ENCODE data around the gene SCNM1. TPM values are rescaled to one million over a fixed set of nuclear protein-coding genes. Genes with fewer than 3 reads are reported as not detected.
A peak's percentile ranks its signal among the peaks of the same experiment; 100 is the strongest.
"Not testable (repeated sequence)": the region's sequence is repeated elsewhere in the genome, so short reads cannot be mapped to it uniquely, and the experiment has no call there.

SCNM1 gene
- total RNA-seq, 2 donors from 2014 or later, result 55.3 to 69.4 TPM

DNA sequence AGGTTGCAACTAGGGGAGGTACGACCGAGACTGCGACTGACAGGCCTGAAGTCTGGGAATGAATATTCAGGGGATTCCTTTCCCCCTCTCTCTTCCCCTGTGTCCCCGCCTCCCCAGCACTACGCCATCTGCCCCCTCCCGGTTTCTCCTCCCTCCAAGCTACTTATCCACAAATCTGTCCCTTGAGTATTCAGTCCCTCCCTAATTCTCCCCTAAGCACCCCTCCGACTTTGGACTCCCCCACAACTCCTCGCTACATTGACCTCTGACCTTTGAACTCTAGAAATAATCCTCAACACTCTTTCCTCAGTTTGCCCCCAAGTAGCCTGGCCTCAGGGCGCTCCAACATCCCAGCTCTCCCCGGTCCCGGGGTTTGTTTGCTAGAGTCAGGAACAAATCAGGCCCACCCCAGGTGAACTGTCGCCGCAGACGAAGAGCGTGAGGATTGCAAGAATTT, 635 bp upstream of the SCNM1 start:
- ATAC-seq (replicated peaks), result peak; percentile 1
- Mint-ChIP-seq H3K27me3 (no peaks in the 10 kb centered on the region), H3K36me3 (ENCODE audit: low read depth) (peaks cover 88% of the 10 kb centered on the region), H3K4me1 (peaks cover 24% of the 10 kb centered on the region), H3K27ac (peak overlapping the region; percentile 99), H3K4me3 (peak overlapping the region; percentile 99), H3K9me3 (no peaks in the 10 kb centered on the region)

DNA sequence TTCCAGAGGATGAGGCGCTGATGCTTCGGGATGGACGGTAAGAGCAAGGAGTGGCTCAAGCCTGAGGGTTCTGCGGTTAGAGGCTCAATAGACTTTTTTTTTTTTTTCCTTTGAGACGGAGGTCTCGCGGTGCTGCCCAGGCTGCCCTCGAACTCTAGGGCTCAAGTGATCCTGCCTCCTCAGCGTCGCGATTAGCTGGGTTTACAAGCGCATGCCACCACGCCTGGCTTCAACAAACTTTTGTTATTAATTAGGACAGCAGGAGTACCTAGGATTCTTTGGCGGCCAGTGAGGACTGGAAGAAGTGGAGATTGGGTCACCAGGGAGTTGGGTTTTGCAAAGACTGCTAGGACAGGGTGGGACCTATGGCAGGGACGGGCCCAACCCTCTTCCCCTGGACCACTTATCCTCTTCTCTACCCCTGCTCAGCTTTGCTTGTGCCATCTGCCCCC, 587 bp downstream of the SCNM1 start:
- H3K27me3 Mint-ChIP-seq, result no peaks in the 10 kb centered on the region
- peak overlapping the region; percentile 99 for H3K4me3 Mint-ChIP-seq
- peaks cover 24% of the 10 kb centered on the region for H3K4me1 Mint-ChIP-seq
- no peaks in the 10 kb centered on the region for H3K9me3 Mint-ChIP-seq
- peak overlapping the region; percentile 99 for H3K27ac Mint-ChIP-seq
- ATAC-seq (replicated peaks), result peak; percentile 5
- peaks cover 87% of the 10 kb centered on the region for H3K36me3 Mint-ChIP-seq (ENCODE audit: low read depth)

DNA sequence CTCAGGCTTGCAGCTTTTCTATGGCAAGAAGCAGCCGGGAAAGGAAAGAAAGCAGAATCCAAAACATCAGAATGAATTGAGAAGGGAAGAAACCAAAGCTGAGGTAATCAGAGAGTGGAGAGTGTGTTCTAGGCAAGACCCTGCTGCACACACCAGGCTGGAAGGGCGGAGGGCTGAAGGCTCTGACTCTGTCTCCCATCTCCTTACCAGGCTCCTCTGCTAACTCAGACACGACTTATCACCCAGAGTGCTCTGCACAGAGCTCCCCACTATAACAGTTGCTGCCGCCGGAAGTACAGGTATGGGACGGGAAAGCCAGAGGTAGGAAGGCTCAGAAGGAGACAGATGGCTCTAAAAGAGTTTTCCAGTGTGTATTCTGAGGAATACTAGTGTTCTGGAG, 1.2 kb downstream of the SCNM1 start:
- peak overlapping the region; percentile 99 for H3K27ac Mint-ChIP-seq
- peak overlapping the region; percentile 99 for H3K4me3 Mint-ChIP-seq
- H3K4me1 Mint-ChIP-seq, result peaks cover 19% of the 10 kb centered on the region
- H3K27me3 Mint-ChIP-seq, result no peaks in the 10 kb centered on the region
- peaks cover 86% of the 10 kb centered on the region for H3K36me3 Mint-ChIP-seq (ENCODE audit: low read depth)
- no peaks in the 10 kb centered on the region for H3K9me3 Mint-ChIP-seq
- no peak for ATAC-seq (replicated peaks)

DNA sequence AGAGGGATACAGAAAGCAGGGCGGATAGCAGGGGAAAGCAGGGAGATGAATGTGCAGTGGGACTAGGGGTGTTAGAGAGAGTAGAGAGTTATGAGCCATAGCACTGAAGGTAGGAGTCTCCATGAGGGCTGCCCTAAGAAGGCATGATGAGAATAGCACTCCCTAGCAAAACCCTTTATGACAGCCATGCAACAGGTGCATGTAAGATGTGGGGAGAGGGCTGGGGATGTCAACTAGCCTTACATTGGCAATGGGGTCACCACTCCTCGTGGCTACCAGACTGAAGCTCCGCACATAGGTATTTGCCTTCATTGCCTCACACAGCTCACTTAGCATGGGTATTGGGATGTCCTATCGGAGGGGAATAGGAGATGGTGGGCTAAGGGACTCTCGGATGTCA, 5.2 kb downstream of the SCNM1 start:
- Mint-ChIP-seq H3K36me3 (ENCODE audit: low read depth) (peaks cover 91% of the 10 kb centered on the region), H3K27me3 (no peaks in the 10 kb centered on the region), H3K4me3 (no peak overlapping the region), H3K27ac (peak overlapping the region; percentile 4), H3K9me3 (no peaks in the 10 kb centered on the region), H3K4me1 (peaks cover 4% of the 10 kb centered on the region)
- ATAC-seq (replicated peaks), result no peak

DNA sequence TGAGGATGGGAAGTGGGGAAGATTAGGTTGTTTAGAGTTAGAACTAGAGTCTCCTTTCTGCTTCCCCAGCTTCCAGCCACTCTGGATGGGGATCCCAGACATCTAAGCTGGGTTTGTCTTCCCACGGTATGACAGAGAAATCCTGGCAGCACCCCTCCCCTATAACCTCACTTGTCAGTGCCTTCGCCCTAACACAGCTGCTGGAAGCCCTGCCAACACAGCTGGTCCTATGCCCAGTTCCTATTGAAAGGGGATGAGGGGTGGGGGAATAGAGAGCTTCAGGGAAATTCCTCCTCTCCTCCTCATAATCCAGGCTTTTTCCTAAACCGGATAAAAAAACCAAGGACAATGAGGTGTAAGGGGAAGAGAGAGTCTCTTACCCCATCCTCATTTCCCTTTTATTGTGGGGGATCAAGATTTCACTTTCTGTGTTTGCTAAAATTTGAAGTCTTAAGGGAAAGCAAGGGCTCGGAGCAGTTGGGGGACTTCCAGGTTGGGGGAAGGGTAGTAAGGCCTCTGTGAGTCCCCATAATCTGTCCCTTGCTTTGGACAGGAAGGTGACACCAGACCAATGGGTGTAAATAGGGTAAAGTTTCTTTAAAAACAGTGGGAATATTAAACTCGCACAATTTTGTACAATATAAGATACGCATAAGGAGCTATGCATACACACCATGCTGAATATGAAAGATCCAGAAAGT, 9.2 kb downstream of the SCNM1 start:
- no peaks in the 10 kb centered on the region for H3K4me1 Mint-ChIP-seq
- no peaks in the 10 kb centered on the region for H3K27me3 Mint-ChIP-seq
- peaks cover 91% of the 10 kb centered on the region for H3K36me3 Mint-ChIP-seq (ENCODE audit: low read depth)
- H3K27ac Mint-ChIP-seq, result peak overlapping the region; percentile 60
- H3K9me3 Mint-ChIP-seq, result no peaks in the 10 kb centered on the region
- no peak overlapping the region for H3K4me3 Mint-ChIP-seq
- ATAC-seq (replicated peaks), result no peak

DNA sequence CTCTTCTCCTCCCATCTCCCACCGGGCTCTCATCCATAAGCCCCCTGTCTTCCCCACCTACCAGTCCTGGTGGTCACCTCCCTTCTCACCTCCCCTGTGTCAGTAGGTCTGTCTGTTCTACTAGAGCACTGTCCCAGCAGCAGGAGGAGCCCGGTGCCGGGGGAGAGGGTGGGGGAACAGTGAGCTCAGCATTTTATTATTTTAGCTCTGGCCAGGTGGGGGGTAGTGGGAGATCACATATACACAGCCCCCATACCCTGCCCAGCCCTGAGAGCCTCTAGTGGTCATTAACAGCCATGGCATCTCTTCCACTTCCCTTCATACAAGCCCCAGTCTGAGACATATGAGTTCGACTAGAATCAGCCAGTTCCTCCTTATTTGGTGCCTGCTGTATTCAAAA, 9.9 kb downstream of the SCNM1 start, which contains the start of gene TMOD4:
Gene TMOD4 (minus strand): TSS at position 119 of the 400 bp plus-strand sequence. CDS start 1,106 bp downstream, outside the sequence.
- peak; percentile 52 for ATAC-seq (replicated peaks)
- Mint-ChIP-seq H3K27ac (peak within 1 kb of the TSS; percentile 60), H3K9me3 (no peaks in the 10 kb centered on the region), H3K4me1 (peaks cover 5% of the 10 kb centered on the region), H3K27me3 (no peaks in the 10 kb centered on the region), H3K36me3 (ENCODE audit: low read depth) (peaks cover 91% of the 10 kb centered on the region), H3K4me3 (no peak within 1 kb of the TSS)

DNA sequence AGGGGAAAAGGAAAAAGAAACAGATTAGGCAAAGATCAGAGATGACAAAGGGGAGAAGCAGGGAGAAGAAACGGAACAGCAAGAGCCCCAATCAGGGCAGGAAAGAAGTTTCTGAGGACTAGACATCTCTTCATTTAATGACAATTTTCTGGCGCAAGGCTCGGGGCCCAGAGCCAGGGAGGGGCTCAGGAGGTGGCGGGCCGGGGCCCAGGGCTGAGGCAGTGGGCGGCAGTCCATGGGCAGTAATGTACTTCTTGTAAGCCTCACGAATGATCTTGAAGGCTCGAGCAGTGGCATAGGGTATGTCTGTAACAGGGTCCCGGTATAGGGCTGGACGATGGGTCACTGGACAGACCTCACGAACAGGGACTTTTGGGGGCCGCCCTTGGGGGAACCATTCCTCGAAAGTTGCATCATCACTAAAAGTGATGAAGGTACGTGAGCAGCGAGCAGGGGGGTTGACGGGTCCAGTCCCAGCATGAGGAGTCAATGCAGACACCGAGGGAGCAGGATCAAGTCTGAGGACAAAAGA, 10.6 kb downstream of the SCNM1 start:
- Mint-ChIP-seq H3K9me3 (no peaks in the 10 kb centered on the region), H3K27ac (peak overlapping the region; percentile 60), H3K36me3 (ENCODE audit: low read depth) (peaks cover 93% of the 10 kb centered on the region), H3K4me1 (peaks cover 6% of the 10 kb centered on the region), H3K4me3 (no peak overlapping the region), H3K27me3 (no peaks in the 10 kb centered on the region)
- ATAC-seq (replicated peaks), result no peak

DNA sequence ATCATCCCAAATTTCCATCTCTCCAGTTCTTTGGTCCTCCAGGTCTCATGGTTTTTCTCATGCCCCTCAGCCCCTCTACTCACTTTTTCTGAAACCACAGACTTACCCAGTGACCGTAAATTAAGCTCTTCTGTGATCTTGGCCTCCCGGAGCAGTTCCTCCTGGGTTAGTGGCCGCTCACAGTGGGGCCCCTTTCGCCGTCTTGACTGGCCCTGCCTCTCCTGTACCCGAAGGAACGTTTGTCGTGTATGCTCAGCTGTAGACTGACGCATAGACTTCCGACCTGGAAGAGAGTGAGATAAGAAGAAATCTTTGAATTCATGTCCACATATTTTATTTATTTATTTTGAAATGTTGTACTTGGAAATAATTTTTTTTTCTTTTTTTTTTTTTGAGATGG, 18.3 kb downstream of the SCNM1 start:
- Mint-ChIP-seq H3K4me3 (no peak overlapping the region), H3K36me3 (ENCODE audit: low read depth) (peaks cover 72% of the 10 kb centered on the region), H3K4me1 (peaks cover 18% of the 10 kb centered on the region), H3K9me3 (no peaks in the 10 kb centered on the region), H3K27me3 (no peaks in the 10 kb centered on the region), H3K27ac (no peak overlapping the region)
- ATAC-seq (replicated peaks), result no peak

DNA sequence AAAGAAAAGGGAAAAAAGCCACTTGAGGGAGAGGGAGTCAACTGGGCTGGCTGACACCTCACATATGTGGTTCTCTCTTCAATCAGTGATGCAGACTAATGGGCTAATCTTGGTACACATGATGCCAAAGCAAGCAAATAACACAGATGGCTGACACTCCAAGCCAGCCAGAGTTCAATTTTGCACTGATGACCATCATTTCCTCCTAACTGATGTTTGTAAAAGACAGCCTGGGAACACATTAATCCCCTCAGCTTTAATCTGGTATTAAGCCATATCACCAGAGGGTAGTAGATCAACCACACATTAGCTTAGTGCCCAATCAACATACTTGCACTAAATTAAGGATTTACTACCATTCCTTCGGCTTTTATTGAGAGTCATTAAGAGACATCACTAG, 21.3 kb downstream of the SCNM1 start:
- no peak overlapping the region for H3K4me3 Mint-ChIP-seq
- ATAC-seq (replicated peaks), result no peak
- H3K27ac Mint-ChIP-seq, result peak overlapping the region; percentile 53
- peaks cover 50% of the 10 kb centered on the region for H3K36me3 Mint-ChIP-seq (ENCODE audit: low read depth)
- no peaks in the 10 kb centered on the region for H3K27me3 Mint-ChIP-seq
- H3K4me1 Mint-ChIP-seq, result peaks cover 12% of the 10 kb centered on the region
- H3K9me3 Mint-ChIP-seq, result no peaks in the 10 kb centered on the region

DNA sequence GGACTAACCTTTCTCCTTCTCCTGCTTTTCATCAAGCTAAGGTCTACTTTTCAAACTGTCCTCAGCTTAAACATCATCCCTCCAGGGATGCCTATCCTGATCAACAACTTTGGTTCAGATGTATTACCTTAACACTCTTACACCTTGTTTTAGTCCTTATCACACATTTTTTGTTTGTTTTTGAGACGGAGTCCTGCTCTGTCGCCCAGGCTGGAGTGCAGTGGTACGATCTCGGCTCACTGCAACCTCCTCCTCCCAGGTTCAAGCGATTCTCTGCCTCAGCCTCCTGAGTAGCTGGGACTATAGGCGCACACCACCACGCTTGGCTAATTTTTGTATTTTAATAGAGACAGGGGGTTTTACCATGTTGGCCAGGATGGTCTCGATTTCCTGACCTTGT, 22.7 kb downstream of the SCNM1 start:
- H3K9me3 Mint-ChIP-seq; H3K27me3 Mint-ChIP-seq; ATAC-seq (replicated peaks): not testable (repeated sequence)
- Mint-ChIP-seq H3K36me3 (ENCODE audit: low read depth) (peaks cover 36% of the 10 kb centered on the region), H3K27ac (peak overlapping the region; percentile 100), H3K4me3 (peak overlapping the region; percentile 100), H3K4me1 (peaks cover 12% of the 10 kb centered on the region)

DNA sequence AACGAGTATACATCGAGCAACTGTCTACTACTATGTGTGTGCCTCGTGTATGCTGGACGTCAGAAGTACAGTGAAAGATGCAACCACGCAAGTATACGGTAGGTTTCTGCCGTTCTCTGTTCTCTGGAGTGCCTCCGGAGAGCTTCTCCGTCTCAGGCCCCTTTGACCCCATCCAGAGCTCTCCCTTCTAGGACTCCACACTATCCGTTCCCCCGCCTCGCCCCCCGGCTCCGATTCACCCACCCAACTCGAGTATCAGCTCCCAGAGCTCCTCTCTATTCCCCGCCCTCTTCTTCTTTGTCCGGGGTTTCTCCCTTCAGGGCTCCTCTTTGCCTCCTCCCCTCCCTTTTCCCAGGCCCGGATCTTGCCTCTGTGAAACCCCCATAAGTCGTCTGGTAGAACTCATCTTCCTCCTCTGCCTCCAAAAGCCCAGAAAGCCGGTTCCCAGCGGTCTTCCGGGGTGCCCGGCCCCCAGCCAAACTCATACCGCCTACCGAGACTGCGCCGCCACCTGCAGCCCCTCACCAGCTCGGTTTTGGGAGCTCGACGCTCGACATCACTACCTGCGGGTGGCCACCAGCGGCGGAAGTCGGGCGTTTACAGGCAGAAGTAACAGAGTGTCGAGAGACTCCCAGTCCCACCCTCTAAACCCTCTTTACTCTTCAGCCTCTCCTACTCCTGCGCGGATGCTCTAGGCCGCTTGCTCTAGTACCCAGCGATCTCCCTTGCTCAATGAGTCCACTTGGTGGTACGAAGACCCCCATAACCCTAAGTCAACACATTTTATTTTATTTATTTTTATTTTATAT, 23.9 kb downstream of the SCNM1 start, which contains the start of gene VPS72:
Gene VPS72 (minus strand): TSS at position 561 of the 809 bp plus-strand sequence. CDS start 76 bp downstream, at position 485.
- peak within 1 kb of the TSS; percentile 100 for H3K4me3 Mint-ChIP-seq
- peak; percentile 98 for ATAC-seq (replicated peaks)
- H3K36me3 Mint-ChIP-seq (ENCODE audit: low read depth), result peaks cover 24% of the 10 kb centered on the region
- H3K27ac Mint-ChIP-seq, result peak within 1 kb of the TSS; percentile 100
- H3K27me3 Mint-ChIP-seq, result no peaks in the 10 kb centered on the region
- H3K4me1 Mint-ChIP-seq, result peaks cover 13% of the 10 kb centered on the region
- no peaks in the 10 kb centered on the region for H3K9me3 Mint-ChIP-seq

DNA sequence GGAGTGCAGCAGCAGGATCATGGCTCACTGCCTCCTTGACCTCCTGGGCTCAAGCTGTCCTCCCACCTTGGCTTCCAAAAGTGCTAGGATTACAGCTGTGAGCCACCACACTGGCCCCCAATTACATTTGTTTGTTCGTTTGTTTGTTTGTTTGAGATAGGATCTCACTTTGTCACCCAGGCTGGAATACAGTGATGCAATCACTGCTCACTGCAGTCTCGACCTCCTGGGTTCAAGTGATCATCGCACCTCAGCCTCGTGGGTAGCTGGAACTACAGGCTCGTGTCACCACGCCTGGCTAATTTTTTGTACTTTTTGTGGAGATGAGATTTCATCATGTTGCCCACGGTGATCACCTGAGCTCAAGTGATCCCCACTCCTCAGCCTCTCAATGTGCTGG, 26.1 kb downstream of the SCNM1 start:
- Mint-ChIP-seq H3K36me3 (ENCODE audit: low read depth) (peaks cover 8% of the 10 kb centered on the region), H3K4me1 (peaks cover 13% of the 10 kb centered on the region), H3K4me3 (no peak overlapping the region), H3K9me3 (no peaks in the 10 kb centered on the region), H3K27me3 (no peaks in the 10 kb centered on the region), H3K27ac (no peak overlapping the region)
- ATAC-seq (replicated peaks), result no peak

DNA sequence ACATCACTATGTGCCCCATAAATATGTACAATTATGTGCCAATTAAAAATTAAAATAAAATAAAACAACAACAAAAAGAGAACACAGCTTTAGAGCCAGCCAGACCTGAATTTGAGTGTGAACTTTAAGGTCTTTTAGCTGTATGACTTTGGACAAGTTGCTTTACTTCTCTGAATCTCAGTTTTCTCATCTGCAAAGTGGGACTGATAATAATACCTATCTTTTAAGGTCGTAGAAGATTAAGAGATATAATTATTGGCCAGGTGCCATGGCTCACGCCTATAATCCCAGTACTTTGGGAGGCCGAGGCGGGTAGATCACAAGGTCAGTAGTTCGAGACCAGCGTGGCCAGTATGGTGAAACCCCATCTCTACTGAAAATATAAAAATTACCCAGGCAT, 27.4 kb downstream of the SCNM1 start:
- ATAC-seq (replicated peaks), result no peak
- Mint-ChIP-seq H3K9me3 (no peaks in the 10 kb centered on the region), H3K36me3 (ENCODE audit: low read depth) (peaks cover 15% of the 10 kb centered on the region), H3K27me3 (no peaks in the 10 kb centered on the region), H3K4me1 (peaks cover 17% of the 10 kb centered on the region), H3K4me3 (no peak overlapping the region), H3K27ac (no peak overlapping the region)

DNA sequence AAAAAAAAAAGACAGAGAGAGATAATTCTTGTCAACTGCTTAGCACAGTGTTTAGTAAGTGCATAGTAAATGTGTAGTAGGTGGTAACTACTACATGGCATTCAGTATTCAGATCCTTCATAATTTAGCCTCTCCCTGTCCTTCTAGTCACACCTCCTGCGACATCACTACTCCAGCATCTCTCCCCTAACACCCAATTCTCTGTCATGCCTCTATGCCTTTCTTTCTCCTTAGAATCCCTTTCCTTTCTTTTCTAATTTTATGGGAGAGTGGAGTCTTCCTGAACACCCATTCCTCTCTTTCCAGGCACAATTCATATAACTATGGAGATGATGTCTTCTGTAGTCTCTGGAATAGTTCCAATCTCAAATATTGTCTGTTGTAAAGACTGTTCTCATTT, 27.9 kb downstream of the SCNM1 start:
- ATAC-seq (replicated peaks), result no peak
- peaks cover 21% of the 10 kb centered on the region for H3K36me3 Mint-ChIP-seq (ENCODE audit: low read depth)
- H3K4me1 Mint-ChIP-seq, result peaks cover 12% of the 10 kb centered on the region
- no peaks in the 10 kb centered on the region for H3K9me3 Mint-ChIP-seq
- no peaks in the 10 kb centered on the region for H3K27me3 Mint-ChIP-seq
- no peak overlapping the region for H3K4me3 Mint-ChIP-seq
- H3K27ac Mint-ChIP-seq, result no peak overlapping the region
